Vagina (tissue), 2 donors: Measurements from ENCODE around the gene DNAI1. TPM values are rescaled to one million over a fixed set of nuclear protein-coding genes. Genes with fewer than 3 reads are reported as not detected.

Source experiments
- DNase-seq, 2 donors: peaks; one replicate each; pipeline ENCODE4 v3.0.0-alpha.2; 2017; ENCODE audit errors: extremely low spot score in 2 of 2
- H3K27ac ChIP-seq: fragments of 200-600 bp; sonication (generic); one replicate; pipeline ENCODE4 v1.5.1; 2019
- H3K27me3 ChIP-seq: fragments of 200-600 bp; sonication (generic); one replicate; pipeline ENCODE4 v1.5.1; 2019
- H3K36me3 ChIP-seq, 2 donors: fragments of 200-600 bp; sonication (generic); one replicate each; pipeline ENCODE4 v1.5.1; 2017 to 2019
- H3K4me1 ChIP-seq: fragments of 200-600 bp; sonication (generic); one replicate; pipeline ENCODE4 v1.5.1; 2019
- H3K4me3 ChIP-seq, 2 donors: fragments of 200-600 bp; sonication (generic); 1 replicate in 1 of 2; 2 replicates in 1 of 2; pipeline ENCODE4 v1.5.1; 2016 to 2019
- H3K9me3 ChIP-seq: fragments of 200-600 bp; sonication (generic); one replicate; pipeline ENCODE4 v1.5.1; 2019
- CTCF ChIP-seq, 3 experiments: fragments of 450-650 bp in 2 of 3; fragments of 200-600 bp in 1 of 3; sonication (generic) in 1 of 3; IDR thresholded peaks; one replicate each; pipeline ENCODE4 v1.5.1; 2017 to 2019; ENCODE audit warnings: antibody characterized with exemption in 3 of 3, mild to moderate bottlenecking in 2 of 3, moderate library complexity in 2 of 3
- POLR2A ChIP-seq, 2 donors: fragments of 450-650 bp; IDR thresholded peaks; one replicate each; pipeline ENCODE4 v1.6.1; 2017; ENCODE audit warnings: antibody characterized with exemption in 2 of 2, mild to moderate bottlenecking in 2 of 2, moderate library complexity in 2 of 2
- POLR2AphosphoS5 ChIP-seq, 2 donors: sonication (generic); formaldehyde crosslinking; IDR thresholded peaks; one replicate each; pipeline ENCODE4 v1.9.0; 2017; ENCODE audit warnings: antibody characterized with exemption in 2 of 2, mild to moderate bottlenecking in 2 of 2, low read depth in 1 of 2; ENCODE audit not compliant: insufficient read depth in 1 of 2
- intact Hi-C: fragments of 100-400 bp; cut with DNase I; formaldehyde crosslinking; loops from one replicate; pipeline ENCODE4 v1.15.1; 2023
- total RNA-seq: library from RNA; depleted of rRNA; stranded (reverse); fragments of >200 nt; gene quantifications from one replicate; pipeline ENCODE4 v1.2.3, GENCODE V29; 2016

Gene DNAI1
- total RNA-seq, 1 donor from 2014 or later = not detected

- peaks cover 28% of the 10 kb centered on the region for H3K4me1 ChIP-seq
- H3K9me3 ChIP-seq = no peaks in the 10 kb centered on the region
- no peaks in the 10 kb centered on the region for H3K36me3 ChIP-seq
- no peak overlapping the region for H3K4me3 ChIP-seq
- intact Hi-C loops = loop anchor here (5.0 kb wide), 1 partner anchor 52 kb away; no protein-coding TSS in a partner anchor
- no peak overlapping the region for H3K27ac ChIP-seq
- no peak for TF ChIP-seq POLR2AphosphoS5 (IDR thresholded peaks at IDR 0.05; ENCODE audit: insufficient read depth in 1 of 2, low read depth in 1 of 2)
- TF ChIP-seq POLR2A (IDR thresholded peaks at IDR 0.05) = no peak
- no peak for TF ChIP-seq CTCF (IDR thresholded peaks at IDR 0.05)
- DNase-seq = no peak
- no peaks in the 10 kb centered on the region for H3K27me3 ChIP-seq
These were observed 8.0 kb upstream of the DNAI1 start for GRCh38 chr9:34450644-34451043.

GRCh38 chr9:34451135-34451534 lies 7.5 kb upstream of the DNAI1 start:
- Histone ChIP-seq H3K36me3 (no peaks in the 10 kb centered on the region), H3K4me1 (peaks cover 28% of the 10 kb centered on the region), H3K27ac (no peak overlapping the region), H3K9me3 (no peaks in the 10 kb centered on the region), H3K27me3 (no peaks in the 10 kb centered on the region), H3K4me3 (no peak overlapping the region)
- DNase-seq = no peak
- intact Hi-C loops = loop anchor here (5.0 kb wide), 1 partner anchor 51 kb away; no protein-coding TSS in a partner anchor
- TF ChIP-seq CTCF (IDR thresholded peaks at IDR 0.05) (no peak), POLR2AphosphoS5 (IDR thresholded peaks at IDR 0.05; ENCODE audit: insufficient read depth in 1 of 2, low read depth in 1 of 2) (no peak), POLR2A (IDR thresholded peaks at IDR 0.05) (no peak)

GRCh38 chr9:34451545-34451944 lies 7.1 kb upstream of the DNAI1 start:
- TF ChIP-seq POLR2A (IDR thresholded peaks at IDR 0.05) (no peak), CTCF (IDR thresholded peaks at IDR 0.05) (no peak), POLR2AphosphoS5 (IDR thresholded peaks at IDR 0.05; ENCODE audit: insufficient read depth in 1 of 2, low read depth in 1 of 2) (no peak)
- H3K9me3 ChIP-seq = no peaks in the 10 kb centered on the region
- H3K27ac ChIP-seq = no peak overlapping the region
- H3K4me3 ChIP-seq = no peak overlapping the region
- DNase-seq = no peak
- intact Hi-C loops = loop anchor here (5.0 kb wide), 1 partner anchor 51 kb away; no protein-coding TSS in a partner anchor
- peaks cover 31% of the 10 kb centered on the region for H3K4me1 ChIP-seq
- H3K36me3 ChIP-seq = no peaks in the 10 kb centered on the region
- no peaks in the 10 kb centered on the region for H3K27me3 ChIP-seq

GRCh38 chr9:34452568-34452967 lies 6.0 kb upstream of the DNAI1 start:
- H3K4me1 ChIP-seq = peaks cover 41% of the 10 kb centered on the region
- no peaks in the 10 kb centered on the region for H3K27me3 ChIP-seq
- no peak for TF ChIP-seq CTCF (IDR thresholded peaks at IDR 0.05)
- TF ChIP-seq POLR2AphosphoS5 (IDR thresholded peaks at IDR 0.05; ENCODE audit: insufficient read depth in 1 of 2, low read depth in 1 of 2) = no peak
- TF ChIP-seq POLR2A (IDR thresholded peaks at IDR 0.05) = no peak

GRCh38 chr9:34454571-34455065 lies 4.0 kb upstream of the DNAI1 start:
- TF ChIP-seq CTCF (IDR thresholded peaks at IDR 0.05) = no peak
- TF ChIP-seq POLR2A (IDR thresholded peaks at IDR 0.05) = no peak
- TF ChIP-seq POLR2AphosphoS5 (IDR thresholded peaks at IDR 0.05; ENCODE audit: insufficient read depth in 1 of 2, low read depth in 1 of 2) = no peak
- Histone ChIP-seq H3K4me1 (peaks cover 44% of the 10 kb centered on the region), H3K36me3 (no peaks in the 10 kb centered on the region), H3K27me3 (no peaks in the 10 kb centered on the region), H3K27ac (no peak overlapping the region), H3K9me3 (no peaks in the 10 kb centered on the region), H3K4me3 (no peak overlapping the region)
- intact Hi-C loops = loop anchor here (5.0 kb wide), 1 partner anchor 48 kb away; no protein-coding TSS in a partner anchor
- no peak for DNase-seq

More at GRCh38 chr9:34452568-34452967, 6.0 kb upstream of the DNAI1 start:
- Histone ChIP-seq H3K4me3 (no peak overlapping the region), H3K9me3 (no peaks in the 10 kb centered on the region), H3K36me3 (no peaks in the 10 kb centered on the region), H3K27ac (no peak overlapping the region)
- intact Hi-C loops = loop anchor here (5.0 kb wide), 1 partner anchor 50 kb away; no protein-coding TSS in a partner anchor
- no peak for DNase-seq
